NT2/D1 (cell line): ENCODE data around the gene PNKD.

Source experiments
- SUZ12 ChIP-seq: IDR thresholded peaks from 2 replicates; pipeline ENCODE4 v1.6.1; 2011; ENCODE audit not compliant: insufficient read length, insufficient read depth; ENCODE audit errors: extremely low read depth
- ZNF274 ChIP-seq: IDR thresholded peaks from 2 replicates; pipeline ENCODE4 v1.6.1; 2011; ENCODE audit warnings: mild to moderate bottlenecking, low read depth, low read length

- TF ChIP-seq SUZ12 (no peak), ZNF274 (no peak)
Observed at GRCh38 chr2:218234521-218234920, 35.8 kb upstream of the PNKD start.
